SK-N-SH (cell line): Measurements from ENCODE around the gene WNT16.

Experiments used
- CTCF ChIP-seq: fragments of 200-600 bp; sonication (generic); IDR thresholded peaks from 2 replicates; pipeline ENCODE4 v1.6.1; 2017; ENCODE audit warnings: antibody characterized with exemption, mild to moderate bottlenecking, moderate library complexity
- EP300 ChIP-seq, 2 experiments: IDR thresholded peaks; 2 replicates each; pipeline versions ENCODE4 v1.4.0 to v1.6.1; 2012; ENCODE audit warnings: borderline replicate concordance in 1 of 2, low read depth in 1 of 2, low read length in 1 of 2
- GABPA ChIP-seq: IDR thresholded peaks from 2 replicates; pipeline ENCODE4 v1.4.0; 2012; ENCODE audit warnings: low read depth, mild to moderate bottlenecking
- MAX ChIP-seq: IDR thresholded peaks from 2 replicates; pipeline ENCODE4 v1.4.0; 2012; ENCODE audit warnings: low read depth
- REST ChIP-seq: IDR thresholded peaks from 2 replicates; pipeline ENCODE4 v1.6.1; 2012; ENCODE audit warnings: mild to moderate bottlenecking, low read depth, low read length, moderate library complexity
- USF1 ChIP-seq: IDR thresholded peaks from 2 replicates; pipeline ENCODE4 v1.4.0; 2012; ENCODE audit warnings: low read depth, borderline replicate concordance
- YY1 ChIP-seq: IDR thresholded peaks from 2 replicates; pipeline ENCODE4 v1.4.0; 2012; ENCODE audit warnings: low read depth, mild to moderate bottlenecking

GRCh38 chr7:121339082-121339481 lies 10.3 kb downstream of the WNT16 start:
- no peak for TF ChIP-seq CTCF
- TF ChIP-seq GABPA: no peak
- no peak for TF ChIP-seq EP300 (IDR thresholded peaks at IDR 0.05; ENCODE audit: borderline replicate concordance in 1 of 2, low read depth in 1 of 2, low read length in 1 of 2)
- no peak for TF ChIP-seq REST
- no peak for TF ChIP-seq YY1
- TF ChIP-seq USF1: no peak
- TF ChIP-seq MAX: no peak
